Neutrophil (primary cell): ENCODE measurements around the gene C6orf89.

Experiments
- H3K27ac ChIP-seq: fragments of 200-600 bp; sonication (generic); 2 replicates; pipeline ENCODE4 v1.5.1; 2016; ENCODE audit warnings: mild to moderate bottlenecking, moderate library complexity
- H3K27me3 ChIP-seq: fragments of 200-600 bp; sonication (generic); 2 replicates; pipeline ENCODE4 v1.6.0; 2016; ENCODE audit warnings: mild to moderate bottlenecking
- H3K36me3 ChIP-seq: fragments of 200-600 bp; sonication (generic); 2 replicates; pipeline ENCODE4 v1.5.1; 2017
- H3K4me1 ChIP-seq, 2 experiments: fragments of 200-600 bp in 1 of 2; sonication (generic) in 1 of 2; 1 replicate in 1 of 2; 2 replicates in 1 of 2; pipeline versions ENCODE4 v1.5.1 to v1.6.1; 2013 to 2016; ENCODE audit warnings: low read depth in 1 of 2, low read length in 1 of 2, mild to moderate bottlenecking in 1 of 2, moderate library complexity in 1 of 2; ENCODE audit not compliant: control insufficient read depth in 1 of 2, insufficient read depth in 1 of 2
- H3K4me3 ChIP-seq, 2 experiments: fragments of 200-600 bp in 1 of 2; sonication (generic) in 1 of 2; 1 replicate in 1 of 2; 2 replicates in 1 of 2; pipeline ENCODE4 v1.5.1; 2013 to 2016; ENCODE audit warnings: low read depth in 1 of 2, low read length in 1 of 2, mild to moderate bottlenecking in 1 of 2, moderate library complexity in 1 of 2
- H3K9me3 ChIP-seq: fragments of 200-600 bp; sonication (generic); 2 replicates; pipeline ENCODE4 v1.5.1; 2016
- CTCF ChIP-seq: fragments of 200-600 bp; sonication (generic); IDR thresholded peaks from 2 replicates; pipeline ENCODE4 v1.5.1; 2016; ENCODE audit warnings: antibody characterized with exemption

Gene C6orf89

DNA sequence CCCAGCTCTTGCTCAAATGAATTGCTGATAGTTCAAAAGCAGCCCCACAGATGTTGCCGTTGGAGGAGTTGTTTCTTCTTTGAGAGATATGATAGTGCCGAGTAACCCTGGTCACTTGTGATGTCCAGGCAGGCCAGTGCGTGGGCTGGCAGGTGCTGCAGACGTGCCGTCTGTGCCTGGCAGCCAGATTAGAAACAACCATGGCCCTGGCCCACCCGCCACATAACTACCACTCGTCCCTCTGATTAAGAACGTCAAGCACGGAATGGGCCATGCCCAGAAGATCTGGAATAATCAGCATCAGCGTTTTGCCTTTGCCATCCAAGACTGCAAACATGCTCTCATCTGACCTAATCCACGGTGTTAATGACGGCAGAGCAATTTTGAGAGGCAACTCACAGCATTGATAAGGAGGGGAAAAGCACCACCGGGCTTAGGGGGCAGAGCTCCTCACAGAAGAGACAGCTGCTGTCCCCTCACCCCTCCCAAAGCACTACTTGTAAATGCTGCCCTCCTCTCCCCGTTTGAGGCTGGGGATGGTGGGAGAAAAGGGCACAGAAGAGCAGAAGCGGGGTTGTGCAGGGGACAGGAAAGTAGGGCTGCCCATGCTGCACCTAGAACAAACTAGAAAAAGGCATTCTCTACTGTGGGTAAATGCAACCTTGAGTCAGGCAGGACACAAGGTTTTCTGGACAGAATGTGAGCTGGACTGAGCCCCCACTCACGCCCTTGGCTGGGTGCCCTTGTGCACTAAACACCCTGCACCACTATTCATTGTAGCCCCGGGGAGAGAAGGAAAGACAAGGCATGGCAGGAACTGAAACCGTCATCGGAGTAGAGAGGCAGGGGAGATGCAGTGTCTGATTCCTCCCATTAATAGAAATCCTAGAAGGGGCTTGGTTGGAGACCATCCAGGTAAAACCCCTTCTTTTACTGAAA lies 41.3 kb upstream of the C6orf89 start:
- Histone ChIP-seq H3K36me3 (no peaks in the 10 kb centered on the region), H3K4me3 (no peak overlapping the region), H3K4me1 (peaks cover 20 to 24% of the 10 kb centered on the region in 2 experiments), H3K27me3 (peaks cover 23% of the 10 kb centered on the region), H3K9me3 (no peaks in the 10 kb centered on the region), H3K27ac (no peak overlapping the region)
- no peak for TF ChIP-seq CTCF

GRCh38 chr6:36845233-36845632 lies 40.5 kb upstream of the C6orf89 start:
- H3K27me3 ChIP-seq, result peaks cover 16% of the 10 kb centered on the region
- H3K9me3 ChIP-seq, result no peaks in the 10 kb centered on the region
- peaks cover 24 to 25% of the 10 kb centered on the region in 2 experiments for H3K4me1 ChIP-seq
- no peaks in the 10 kb centered on the region for H3K36me3 ChIP-seq
- H3K27ac ChIP-seq, result no peak overlapping the region
- TF ChIP-seq CTCF, result no peak
- H3K4me3 ChIP-seq, result no peak overlapping the region

- H3K4me1 ChIP-seq, result peaks cover 38% of the 10 kb centered on the region in 2 experiments
- no peaks in the 10 kb centered on the region for H3K9me3 ChIP-seq
- H3K27ac ChIP-seq, result no peak overlapping the region
- H3K27me3 ChIP-seq, result no peaks in the 10 kb centered on the region
- no peak overlapping the region for H3K4me3 ChIP-seq
- H3K36me3 ChIP-seq, result no peaks in the 10 kb centered on the region
- TF ChIP-seq CTCF, result no peak
Measured at GRCh38 chr6:36847152-36847551, 38.6 kb upstream of the C6orf89 start.

GRCh38 chr6:36847991-36848390 lies 37.8 kb upstream of the C6orf89 start:
- TF ChIP-seq CTCF, result no peak
- H3K9me3 ChIP-seq, result no peaks in the 10 kb centered on the region
- no peaks in the 10 kb centered on the region for H3K36me3 ChIP-seq
- no peaks in the 10 kb centered on the region for H3K27me3 ChIP-seq
- no peak overlapping the region for H3K27ac ChIP-seq
- no peak overlapping the region for H3K4me3 ChIP-seq
- peaks cover 46% of the 10 kb centered on the region in 2 experiments for H3K4me1 ChIP-seq

DNA sequence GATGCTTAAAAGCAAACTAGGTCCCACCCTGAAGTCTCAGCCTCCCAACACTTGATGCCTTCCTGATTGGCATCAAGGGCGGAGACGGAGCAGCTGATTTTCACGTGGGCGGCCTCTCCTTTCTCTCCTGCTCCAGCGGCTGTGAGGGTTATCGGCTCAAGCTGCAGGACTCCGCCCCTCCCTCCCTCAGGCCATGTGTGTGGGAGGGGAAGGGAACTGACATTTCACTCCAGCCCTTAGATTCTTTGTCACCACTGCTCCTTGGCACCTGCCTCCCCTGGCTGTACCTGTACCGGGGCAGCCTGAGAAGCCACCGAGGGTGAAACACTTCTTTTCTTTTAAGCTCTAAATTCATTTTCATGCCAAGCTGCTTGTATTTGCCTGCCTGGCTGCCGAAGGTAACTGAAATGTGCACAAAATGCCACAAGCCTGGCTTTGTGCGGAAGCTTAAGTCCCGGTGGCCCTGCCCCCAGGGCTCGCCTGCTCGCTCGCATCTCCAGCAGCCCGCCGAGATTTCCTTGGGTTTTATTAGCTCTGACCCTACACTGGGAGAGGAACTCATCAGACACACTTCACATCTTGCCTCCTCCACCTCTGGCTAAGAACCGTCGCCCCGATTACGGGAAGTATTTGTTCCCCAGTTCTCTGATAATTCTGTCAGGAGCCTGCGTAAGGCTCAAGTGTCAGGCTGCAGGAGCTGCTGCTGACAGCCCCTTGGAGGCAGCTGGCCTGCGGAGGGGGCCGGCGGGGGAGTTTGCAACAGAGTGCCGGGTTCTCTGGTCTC lies 36.9 kb upstream of the C6orf89 start:
- no peak for TF ChIP-seq CTCF
- no peaks in the 10 kb centered on the region for H3K36me3 ChIP-seq
- peak overlapping the region; percentile 40 for H3K27ac ChIP-seq
- H3K4me1 ChIP-seq, result peaks cover 55% of the 10 kb centered on the region in 2 experiments
- peak overlapping the region; percentile 32 to 42 for H3K4me3 ChIP-seq
- H3K9me3 ChIP-seq, result no peaks in the 10 kb centered on the region
- no peaks in the 10 kb centered on the region for H3K27me3 ChIP-seq
